A673 (cell line): Measurements from ENCODE around the gene RNF128. TPM values are rescaled to one million over a fixed set of nuclear protein-coding genes. Genes with fewer than 3 reads are reported as not detected.

Source experiments
- BruUV-seq: library from RNA; stranded (reverse); fragments of 400-500 nt; replicated peaks from 2 replicates; lab custom pipeline; 2021; lab: Mats Ljungman, UMichigan
- CTCF ChIA-PET: fragments of 300-600 bp; sonication (Branson Sonifier 250); formaldehyde crosslinking; loops from one replicate; lab custom pipeline; 2022; ENCODE audit warnings: antibody characterized with exemption; lab: Charles Lee
- POLR2A ChIA-PET: fragments of 300-600 bp; sonication (Branson Sonifier 250); formaldehyde crosslinking; loops from one replicate; lab custom pipeline; 2022; ENCODE audit warnings: antibody characterized with exemption; ENCODE audit not compliant: low non-redundant PET; lab: Charles Lee
- DNase-seq: peaks from one replicate; pipeline ENCODE4 v3.0.0-alpha.2; 2015; ENCODE audit warnings: low spot score
- H3K27ac ChIP-seq: fragments of 200-600 bp; sonication (generic); 2 replicates; pipeline ENCODE4 v1.5.1; 2016; ENCODE audit warnings: mixed run types, low read depth, mild to moderate bottlenecking, mixed read lengths, antibody characterized with exemption, low read length; ENCODE audit not compliant: poor library complexity, severe bottlenecking
- H3K27me3 ChIP-seq: fragments of 200-600 bp; sonication (generic); replicated peaks from 2 replicates; pipeline ENCODE4 v1.6.1; 2017; ENCODE audit warnings: mixed run types, low read depth, mild to moderate bottlenecking, mixed read lengths, antibody characterized with exemption, low read length; ENCODE audit not compliant: insufficient read depth, poor library complexity
- H3K36me3 ChIP-seq: fragments of 200-600 bp; sonication (generic); 2 replicates; pipeline ENCODE4 v1.6.1; 2016; ENCODE audit warnings: mixed run types, mild to moderate bottlenecking, mixed read lengths, antibody characterized with exemption, low read length; ENCODE audit not compliant: insufficient read depth, poor library complexity, severe bottlenecking
- H3K4me1 ChIP-seq: fragments of 200-600 bp; sonication (generic); 2 replicates; pipeline ENCODE4 v1.6.1; 2017; ENCODE audit warnings: mixed run types, mild to moderate bottlenecking, mixed read lengths, antibody characterized with exemption, low read length; ENCODE audit not compliant: insufficient read depth, poor library complexity, severe bottlenecking
- H3K4me3 ChIP-seq: fragments of 200-600 bp; sonication (generic); 2 replicates; pipeline ENCODE4 v1.5.1; 2016; ENCODE audit warnings: low read depth, mixed run types, mild to moderate bottlenecking, mixed read lengths, low read length; ENCODE audit not compliant: poor library complexity, severe bottlenecking
- H3K9me3 ChIP-seq: fragments of 200-600 bp; sonication (generic); 2 replicates; pipeline ENCODE4 v1.6.1; 2016; ENCODE audit warnings: mixed run types, low read depth, mild to moderate bottlenecking, mixed read lengths, antibody characterized with exemption, low read length; ENCODE audit not compliant: poor library complexity, severe bottlenecking
- EZH2 ChIP-seq: fragments of 200-600 bp; sonication (generic); IDR thresholded peaks from 2 replicates; pipeline ENCODE4 v1.6.1; 2017; ENCODE audit warnings: borderline replicate concordance, low read depth, mild to moderate bottlenecking, mixed read lengths, antibody characterized with exemption, low read length; ENCODE audit not compliant: poor library complexity, severe bottlenecking
- intact Hi-C: fragments of 100-400 bp; cut with micrococcal nuclease; formaldehyde crosslinking; loops from one replicate; pipeline ENCODE4 v1.10.0; 2022; ENCODE audit not compliant: unreplicated experiment
- total RNA-seq: library from RNA; stranded (reverse); gene quantifications from 2 replicates; pipeline ENCODE4 v1.2.3, GENCODE V29; 2021
- TF ChIP-seq, protein P1 (sequence below): fragments of 300-800, 200-600 bp; sonication (generic); conservative IDR thresholded peaks from 2 replicates; pipeline ENCODE4 v1.5.1; 2017; ENCODE audit warnings: low read depth, mild to moderate bottlenecking, antibody characterized with exemption, low read length, moderate library complexity, mixed read lengths

Gene RNF128
- total RNA-seq, 1 experiment from 2014 or later: not detected

- H3K9me3 ChIP-seq: no peaks in the 10 kb centered on the region
- H3K36me3 ChIP-seq: no peaks in the 10 kb centered on the region
- ChIA-PET CTCF (no interaction called here), POLR2A (no interaction called here)
- H3K27me3 ChIP-seq: peaks cover 3% of the 10 kb centered on the region
- no TSS peak for BruUV-seq
- no peaks in the 10 kb centered on the region for H3K4me1 ChIP-seq
- intact Hi-C loops: no loop called here
- DNase-seq: no peak
- no peak overlapping the region for H3K27ac ChIP-seq
- no peak overlapping the region for H3K4me3 ChIP-seq
- TF ChIP-seq, protein P1, sequence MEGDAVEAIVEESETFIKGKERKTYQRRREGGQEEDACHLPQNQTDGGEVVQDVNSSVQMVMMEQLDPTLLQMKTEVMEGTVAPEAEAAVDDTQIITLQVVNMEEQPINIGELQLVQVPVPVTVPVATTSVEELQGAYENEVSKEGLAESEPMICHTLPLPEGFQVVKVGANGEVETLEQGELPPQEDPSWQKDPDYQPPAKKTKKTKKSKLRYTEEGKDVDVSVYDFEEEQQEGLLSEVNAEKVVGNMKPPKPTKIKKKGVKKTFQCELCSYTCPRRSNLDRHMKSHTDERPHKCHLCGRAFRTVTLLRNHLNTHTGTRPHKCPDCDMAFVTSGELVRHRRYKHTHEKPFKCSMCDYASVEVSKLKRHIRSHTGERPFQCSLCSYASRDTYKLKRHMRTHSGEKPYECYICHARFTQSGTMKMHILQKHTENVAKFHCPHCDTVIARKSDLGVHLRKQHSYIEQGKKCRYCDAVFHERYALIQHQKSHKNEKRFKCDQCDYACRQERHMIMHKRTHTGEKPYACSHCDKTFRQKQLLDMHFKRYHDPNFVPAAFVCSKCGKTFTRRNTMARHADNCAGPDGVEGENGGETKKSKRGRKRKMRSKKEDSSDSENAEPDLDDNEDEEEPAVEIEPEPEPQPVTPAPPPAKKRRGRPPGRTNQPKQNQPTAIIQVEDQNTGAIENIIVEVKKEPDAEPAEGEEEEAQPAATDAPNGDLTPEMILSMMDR: no peak
- TF ChIP-seq EZH2: no peak
Observed at GRCh38 chrX:106742805-106743204, 16.3 kb downstream of the RNF128 start.

DNA sequence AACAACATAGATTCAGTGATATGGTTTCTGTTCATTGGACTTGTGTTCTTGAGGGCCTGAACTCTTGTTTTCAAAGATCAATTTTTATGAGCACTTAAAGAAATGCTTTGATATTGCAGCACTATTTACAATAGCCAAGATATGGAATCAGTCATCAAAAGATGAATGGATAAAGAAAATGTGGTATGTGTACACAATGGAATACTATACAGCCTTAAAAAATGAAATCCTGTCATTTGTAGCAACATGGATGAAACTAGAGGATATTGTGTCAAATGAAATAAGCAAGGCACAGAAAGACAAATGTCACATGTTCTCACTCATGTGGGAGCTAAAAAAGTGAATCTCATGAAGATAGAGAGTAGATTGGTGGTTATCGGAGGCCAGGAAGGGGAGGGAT is 21.9 kb downstream of the RNF128 start:
- intact Hi-C loops: no loop called here
- Histone ChIP-seq H3K4me3 (no peak overlapping the region), H3K9me3 (no peaks in the 10 kb centered on the region), H3K36me3 (no peaks in the 10 kb centered on the region), H3K27ac (no peak overlapping the region), H3K27me3 (peaks cover 3% of the 10 kb centered on the region), H3K4me1 (no peaks in the 10 kb centered on the region)
- ChIA-PET POLR2A (no interaction called here), CTCF (no interaction called here)
- no TSS peak for BruUV-seq
- TF ChIP-seq, protein P1: no peak
- TF ChIP-seq EZH2: no peak
- no peak for DNase-seq

GRCh38 chrX:106751407-106751806 is 24.9 kb downstream of the RNF128 start:
- intact Hi-C loops: no loop called here
- CTCF ChIA-PET: no interaction called here

More at GRCh38 chrX:106751407-106751806, 24.9 kb downstream of the RNF128 start:
- no TSS peak for BruUV-seq
- H3K27ac ChIP-seq: no peak overlapping the region
- no peaks in the 10 kb centered on the region for H3K9me3 ChIP-seq
- H3K4me3 ChIP-seq: no peak overlapping the region
- no peaks in the 10 kb centered on the region for H3K4me1 ChIP-seq
- TF ChIP-seq, protein P1: no peak
- no peak for TF ChIP-seq EZH2
- no peaks in the 10 kb centered on the region for H3K27me3 ChIP-seq
- H3K36me3 ChIP-seq: no peaks in the 10 kb centered on the region
- DNase-seq: no peak
- POLR2A ChIA-PET: no interaction called here
